AG09319 (cell line): ENCODE results near the gene KLHL29.

Experiments used
- DNase-seq: peaks from one replicate; pipeline ENCODE4 v3.0.0-alpha.2; 2010; ENCODE audit warnings: low read depth; ENCODE audit errors: extremely low read depth
- CTCF ChIP-seq: IDR thresholded peaks from 2 replicates; pipeline ENCODE4 v1.5.1; 2011; ENCODE audit warnings: low read depth, mild to moderate bottlenecking, inconsistent platforms, low read length, moderate library complexity

The KLHL29 gene

GRCh38 chr2:23621616-23622015 is 236.6 kb downstream of the KLHL29 start:
- no peak for DNase-seq
- no peak for TF ChIP-seq CTCF

GRCh38 chr2:23622466-23622865 is 237.5 kb downstream of the KLHL29 start:
- DNase-seq: no peak
- TF ChIP-seq CTCF: no peak

GRCh38 chr2:23622966-23623675 is 238.1 kb downstream of the KLHL29 start:
- no peak for DNase-seq
- TF ChIP-seq CTCF: no peak

GRCh38 chr2:23624378-23624777 is 239.4 kb downstream of the KLHL29 start:
- TF ChIP-seq CTCF: peak; percentile 33
- DNase-seq: no peak

- no peak for DNase-seq
- no peak for TF ChIP-seq CTCF
Measured at GRCh38 chr2:23624915-23625314, 239.9 kb downstream of the KLHL29 start.

GRCh38 chr2:23625726-23626125 is 240.7 kb downstream of the KLHL29 start:
- no peak for DNase-seq
- no peak for TF ChIP-seq CTCF

GRCh38 chr2:23626701-23627230 is 241.8 kb downstream of the KLHL29 start:
- TF ChIP-seq CTCF: no peak
- no peak for DNase-seq
